D341Med (cell line): ENCODE data around the gene PAX5.
A peak's percentile ranks its signal among the peaks of the same experiment; 100 is the strongest.
"Not testable (repeated sequence)": the region's sequence is repeated elsewhere in the genome, so short reads cannot be mapped to it uniquely, and the experiment has no call there.

ENCODE experiments used
- DNase-seq: peaks from one replicate; pipeline ENCODE4 v3.0.0; 2012; ENCODE audit warnings: low spot score

Gene PAX5

GRCh38 chr9:37033682-37034304, at the start of gene PAX5:
Gene PAX5 (minus strand): TSS chr9:37034268. CDS start chr9:37034031, 237 bp downstream.
- DNase-seq = no peak

- no peak for DNase-seq
Measured at GRCh38 chr9:37083654-37084053, 49.6 kb upstream of the PAX5 start.

- DNase-seq = no peak
Measured at GRCh38 chr9:37082214-37082765, 48.2 kb upstream of the PAX5 start.

GRCh38 chr9:37081507-37081906, 47.4 kb upstream of the PAX5 start:
- not testable (repeated sequence) for DNase-seq

- DNase-seq = peak; percentile 17
Measured at GRCh38 chr9:37080165-37080628, 46.1 kb upstream of the PAX5 start.

- peak; percentile 91 for DNase-seq
Measured at GRCh38 chr9:37079370-37080164, 45.5 kb upstream of the PAX5 start.

GRCh38 chr9:37074790-37075189, 40.7 kb upstream of the PAX5 start:
- DNase-seq = not testable (repeated sequence)

GRCh38 chr9:37066139-37066725, 32.2 kb upstream of the PAX5 start:
- no peak for DNase-seq

GRCh38 chr9:37062336-37062735, 28.3 kb upstream of the PAX5 start:
- no peak for DNase-seq

GRCh38 chr9:37061768-37062167, 27.7 kb upstream of the PAX5 start:
- DNase-seq = no peak

- DNase-seq = no peak
Measured at GRCh38 chr9:37060833-37061232, 26.8 kb upstream of the PAX5 start.

GRCh38 chr9:37056046-37056920, 22.2 kb upstream of the PAX5 start:
- no peak for DNase-seq

GRCh38 chr9:37054363-37054720, 20.3 kb upstream of the PAX5 start:
- DNase-seq = not testable (repeated sequence)

- DNase-seq = no peak
Measured at GRCh38 chr9:37053684-37054362, 19.8 kb upstream of the PAX5 start.

GRCh38 chr9:37046683-37047082, 12.6 kb upstream of the PAX5 start:
- DNase-seq = no peak

- peak; percentile 62 for DNase-seq
Measured at GRCh38 chr9:37042421-37042820, 8.4 kb upstream of the PAX5 start.

- DNase-seq = no peak
Measured at GRCh38 chr9:37040508-37041127, 6.5 kb upstream of the PAX5 start.

- DNase-seq = no peak
Measured at GRCh38 chr9:37038943-37039464, 4.9 kb upstream of the PAX5 start.

- no peak for DNase-seq
Measured at GRCh38 chr9:37038302-37038942, 4.4 kb upstream of the PAX5 start.
